Measurements from ENCODE around the gene PAK4.

The PAK4 gene

GRCh38 chr19:39150235-39150634 is 24.6 kb downstream of the PAK4 start:
- Histone ChIP-seq H3K79me2 (ENCODE audit: control insufficient read depth, low read length) (peaks cover 8% of the 10 kb centered on the region; the same call in 1 of the 2 replicates), H3K4me3 (ENCODE audit: low read length) (no peak overlapping the region), H4K20me1 (ENCODE audit: control insufficient read depth, insufficient read depth, low read depth, low read length) (no peaks in the 10 kb centered on the region), H3K36me3 (ENCODE audit: control insufficient read depth, low read length) (no peaks in the 10 kb centered on the region), H3K4me1 (ENCODE audit: control insufficient read depth, low read length) (no peaks in the 10 kb centered on the region), H3K9me2 (replicated peaks; ENCODE audit: control insufficient read depth, low read length) (no peaks in the 10 kb centered on the region), H3K9me3 (ENCODE audit: control insufficient read depth, insufficient read depth, low read length) (no peaks in the 10 kb centered on the region), H3K27me3 (ENCODE audit: control insufficient read depth, low read length) (no peaks in the 10 kb centered on the region), H3K27ac (ENCODE audit: low read depth, low read length) (no peak overlapping the region), H3K4me2 (ENCODE audit: low read length) (no peak overlapping the region), H3F3A (ENCODE audit: control insufficient read depth, insufficient read depth) (no peaks in the 10 kb centered on the region)
- TF ChIP-seq EZH2phosphoT487 (IDR thresholded peaks at IDR 0.05; ENCODE audit: borderline replicate concordance, low read length), result no peak

- Histone ChIP-seq H3K27me3 (ENCODE audit: control insufficient read depth, low read length) (no peaks in the 10 kb centered on the region), H3K79me2 (ENCODE audit: control insufficient read depth, low read length) (peaks cover 6% of the 10 kb centered on the region; the same call in 1 of the 2 replicates), H3K4me2 (ENCODE audit: low read length) (no peak overlapping the region)
Observed at GRCh38 chr19:39150807-39151600, 25.4 kb downstream of the PAK4 start.

GRCh38 chr19:39152066-39152465 is 26.5 kb downstream of the PAK4 start:
- H4K20me1 ChIP-seq (ENCODE audit: control insufficient read depth, insufficient read depth, low read depth, low read length), result no peaks in the 10 kb centered on the region
- no peaks in the 10 kb centered on the region for H3K36me3 ChIP-seq (ENCODE audit: control insufficient read depth, low read length)
- H3K9me2 ChIP-seq (replicated peaks; ENCODE audit: control insufficient read depth, low read length), result no peaks in the 10 kb centered on the region
- no peaks in the 10 kb centered on the region for H3K9me3 ChIP-seq (ENCODE audit: control insufficient read depth, insufficient read depth, low read length)
- H3K27me3 ChIP-seq (ENCODE audit: control insufficient read depth, low read length), result no peaks in the 10 kb centered on the region
- H3F3A ChIP-seq (ENCODE audit: control insufficient read depth, insufficient read depth), result no peaks in the 10 kb centered on the region
- no peak overlapping the region for H3K27ac ChIP-seq (ENCODE audit: low read depth, low read length)
- H3K4me1 ChIP-seq (ENCODE audit: control insufficient read depth, low read length), result no peaks in the 10 kb centered on the region
- no peak overlapping the region for H3K4me2 ChIP-seq (ENCODE audit: low read length)
- peaks cover 5% of the 10 kb centered on the region; the same call in 1 of the 2 replicates for H3K79me2 ChIP-seq (ENCODE audit: control insufficient read depth, low read length)
- no peak overlapping the region for H3K4me3 ChIP-seq (ENCODE audit: low read length)
- no peak for TF ChIP-seq CTCF (IDR thresholded peaks at IDR 0.05; ENCODE audit: low read depth, low read length, poor library complexity, severe bottlenecking)
- TF ChIP-seq EZH2phosphoT487 (IDR thresholded peaks at IDR 0.05; ENCODE audit: borderline replicate concordance, low read length), result no peak

More at GRCh38 chr19:39150807-39151600, 25.4 kb downstream of the PAK4 start:
- Histone ChIP-seq H3K27ac (ENCODE audit: low read depth, low read length) (no peak overlapping the region), H3K4me1 (ENCODE audit: control insufficient read depth, low read length) (no peaks in the 10 kb centered on the region), H3K4me3 (ENCODE audit: low read length) (no peak overlapping the region), H3K9me3 (ENCODE audit: control insufficient read depth, insufficient read depth, low read length) (no peaks in the 10 kb centered on the region), H3K9me2 (replicated peaks; ENCODE audit: control insufficient read depth, low read length) (no peaks in the 10 kb centered on the region), H3F3A (ENCODE audit: control insufficient read depth, insufficient read depth) (no peaks in the 10 kb centered on the region), H4K20me1 (ENCODE audit: control insufficient read depth, insufficient read depth, low read depth, low read length) (no peaks in the 10 kb centered on the region), H3K36me3 (ENCODE audit: control insufficient read depth, low read length) (no peaks in the 10 kb centered on the region)
- TF ChIP-seq EZH2phosphoT487 (IDR thresholded peaks at IDR 0.05; ENCODE audit: borderline replicate concordance, low read length) (no peak), CTCF (IDR thresholded peaks at IDR 0.05; ENCODE audit: low read depth, low read length, poor library complexity, severe bottlenecking) (no peak)

- Histone ChIP-seq H3K79me2 (ENCODE audit: control insufficient read depth, low read length) (0 out of 2 replicates have a peak, but pooled peaks cover 5% of the 10 kb centered on the region), H3K9me2 (replicated peaks; ENCODE audit: control insufficient read depth, low read length) (no peaks in the 10 kb centered on the region), H3K4me1 (ENCODE audit: control insufficient read depth, low read length) (no peaks in the 10 kb centered on the region), H3K4me2 (ENCODE audit: low read length) (no peak overlapping the region), H3K36me3 (ENCODE audit: control insufficient read depth, low read length) (no peaks in the 10 kb centered on the region), H3K27ac (ENCODE audit: low read depth, low read length) (no peak overlapping the region), H3K4me3 (ENCODE audit: low read length) (no peak overlapping the region), H3K9me3 (ENCODE audit: control insufficient read depth, insufficient read depth, low read length) (no peaks in the 10 kb centered on the region), H4K20me1 (ENCODE audit: control insufficient read depth, insufficient read depth, low read depth, low read length) (no peaks in the 10 kb centered on the region), H3K27me3 (ENCODE audit: control insufficient read depth, low read length) (no peaks in the 10 kb centered on the region), H3F3A (ENCODE audit: control insufficient read depth, insufficient read depth) (no peaks in the 10 kb centered on the region)
- TF ChIP-seq CTCF (IDR thresholded peaks at IDR 0.05; ENCODE audit: low read depth, low read length, poor library complexity, severe bottlenecking), result no peak
- TF ChIP-seq EZH2phosphoT487 (IDR thresholded peaks at IDR 0.05; ENCODE audit: borderline replicate concordance, low read length), result no peak
Observed at GRCh38 chr19:39154100-39154628, 28.6 kb downstream of the PAK4 start.
